Neural cell (in vitro differentiated cells): ENCODE results near the gene GPR142. TPM values are rescaled to one million over a fixed set of nuclear protein-coding genes. Genes with fewer than 3 reads are reported as not detected.

Source experiments
- H2AFZ ChIP-seq: fragments of 200-600, 300-800 bp; sonication (generic), shearing (Covaris generic); 2 replicates; pipeline ENCODE4 v1.6.0; 2014; ENCODE audit warnings: low read depth, mild to moderate bottlenecking, antibody characterized with exemption, low read length, moderate library complexity
- H3F3A ChIP-seq: fragments of 200-600 bp; shearing (Covaris generic); 2 replicates; pipeline ENCODE4 v1.6.1; 2016; ENCODE audit warnings: mild to moderate bottlenecking, moderate library complexity, mixed read lengths, antibody characterized with exemption, low read length; ENCODE audit not compliant: insufficient read depth, poor library complexity, severe bottlenecking
- H3K27ac ChIP-seq: fragments of 200-600, 300-800 bp; sonication (generic), shearing (Covaris generic); 2 replicates; pipeline ENCODE4 v1.5.1; 2014; ENCODE audit warnings: mild to moderate bottlenecking, low read length, moderate library complexity
- H3K27me3 ChIP-seq: fragments of 300-800, 200-600 bp; sonication (generic), shearing (Covaris generic); 2 replicates; pipeline ENCODE4 v1.6.0; 2014; ENCODE audit warnings: mild to moderate bottlenecking, low read depth, low read length, moderate library complexity; ENCODE audit not compliant: insufficient read depth
- H3K36me3 ChIP-seq: fragments of 300-800, 200-600 bp; sonication (generic), shearing (Covaris generic); 2 replicates; pipeline ENCODE4 v1.5.1; 2014; ENCODE audit warnings: mild to moderate bottlenecking, antibody characterized with exemption, low read length, moderate library complexity; ENCODE audit not compliant: insufficient read depth
- H3K4me2 ChIP-seq: fragments of 300-800, 200-600 bp; sonication (generic), shearing (Covaris generic); 2 replicates; pipeline ENCODE4 v1.6.0; 2014; ENCODE audit warnings: mild to moderate bottlenecking, low read length
- H3K4me3 ChIP-seq: fragments of 300-800, 200-600 bp; sonication (generic), shearing (Covaris generic); 2 replicates; pipeline ENCODE4 v1.5.1; 2014; ENCODE audit warnings: mild to moderate bottlenecking, low read length, moderate library complexity
- H3K79me2 ChIP-seq: fragments of 200-600 bp; shearing (Covaris generic); replicated peaks from 2 replicates; pipeline ENCODE4 v1.6.0; 2014; ENCODE audit warnings: mild to moderate bottlenecking, low read length, moderate library complexity; ENCODE audit not compliant: insufficient read depth
- H3K9ac ChIP-seq: fragments of 300-800, 200-600 bp; sonication (generic), shearing (Covaris generic); 2 replicates; pipeline ENCODE4 v1.6.1; 2016; ENCODE audit warnings: mild to moderate bottlenecking, low read length, mixed read lengths
- H3K9me2 ChIP-seq: fragments of 200-600 bp; shearing (Covaris generic); 2 replicates; pipeline ENCODE4 v1.6.1; 2016; ENCODE audit warnings: mild to moderate bottlenecking, low read length, mixed read lengths; ENCODE audit not compliant: insufficient read depth
- H3K9me3 ChIP-seq: fragments of 200-600, 300-800 bp; sonication (generic), shearing (Covaris generic); 2 replicates; pipeline ENCODE4 v1.6.1; 2016; ENCODE audit warnings: mild to moderate bottlenecking, mixed run types, low read length, moderate library complexity, mixed read lengths
- H4K20me1 ChIP-seq: fragments of 200-600 bp; shearing (Covaris generic); 2 replicates; pipeline ENCODE4 v1.6.1; 2016; ENCODE audit warnings: mild to moderate bottlenecking, mixed run types; ENCODE audit not compliant: insufficient read depth
- EP300 ChIP-seq: fragments of 450-650 bp; conservative IDR thresholded peaks from 2 replicates; pipeline ENCODE4 v1.6.1; 2014; ENCODE audit warnings: antibody characterized with exemption, mild to moderate bottlenecking, moderate library complexity; ENCODE audit not compliant: poor library complexity, severe bottlenecking
- EZH2 ChIP-seq: fragments of 200-600, 300-800 bp; shearing (Covaris generic), sonication (generic); IDR thresholded peaks from 2 replicates; pipeline ENCODE4 v1.6.1; 2014; ENCODE audit warnings: antibody characterized with exemption, low read length, borderline replicate concordance, mild to moderate bottlenecking; ENCODE audit not compliant: insufficient read depth, poor library complexity, severe bottlenecking
- MXI1 ChIP-seq: fragments of 450-650 bp; conservative IDR thresholded peaks from 2 replicates; pipeline ENCODE4 v1.6.1; 2014; ENCODE audit warnings: antibody characterized with exemption, mild to moderate bottlenecking; ENCODE audit not compliant: poor library complexity, severe bottlenecking
- POLR2AphosphoS5 ChIP-seq: IDR thresholded peaks from 2 replicates; pipeline ENCODE4 v1.6.1; 2012
- RAD21 ChIP-seq: fragments of 450-650 bp; conservative IDR thresholded peaks from 2 replicates; pipeline ENCODE4 v1.6.1; 2014; ENCODE audit warnings: antibody characterized with exemption, mild to moderate bottlenecking, moderate library complexity
- SMC3 ChIP-seq: fragments of 450-650 bp; conservative IDR thresholded peaks from 2 replicates; pipeline ENCODE4 v1.6.1; 2014; ENCODE audit warnings: antibody characterized with exemption, mild to moderate bottlenecking, moderate library complexity; ENCODE audit not compliant: poor library complexity
- TAF1 ChIP-seq: IDR thresholded peaks from 2 replicates; pipeline ENCODE4 v1.6.1; 2012; ENCODE audit warnings: low read depth
- polyA plus RNA-seq: library from polyadenylated mRNA; depleted of rRNA; stranded (reverse); fragments of >200 nt; gene quantifications from 2 replicates; pipeline ENCODE4 v1.2.3, GENCODE V29; 2014
- TF ChIP-seq, protein P1 (sequence below): fragments of 450-650 bp; IDR thresholded peaks from 2 replicates; pipeline ENCODE4 v1.5.1; 2014; ENCODE audit warnings: antibody characterized with exemption, mild to moderate bottlenecking, moderate library complexity; ENCODE audit not compliant: poor library complexity, severe bottlenecking
- TF ChIP-seq, protein P2 (sequence below): IDR thresholded peaks from 2 replicates; pipeline ENCODE4 v1.6.1; 2012; ENCODE audit warnings: borderline replicate concordance

GPR142 gene
- polyA plus RNA-seq, 1 donor from 2014 or later: not detected

DNA sequence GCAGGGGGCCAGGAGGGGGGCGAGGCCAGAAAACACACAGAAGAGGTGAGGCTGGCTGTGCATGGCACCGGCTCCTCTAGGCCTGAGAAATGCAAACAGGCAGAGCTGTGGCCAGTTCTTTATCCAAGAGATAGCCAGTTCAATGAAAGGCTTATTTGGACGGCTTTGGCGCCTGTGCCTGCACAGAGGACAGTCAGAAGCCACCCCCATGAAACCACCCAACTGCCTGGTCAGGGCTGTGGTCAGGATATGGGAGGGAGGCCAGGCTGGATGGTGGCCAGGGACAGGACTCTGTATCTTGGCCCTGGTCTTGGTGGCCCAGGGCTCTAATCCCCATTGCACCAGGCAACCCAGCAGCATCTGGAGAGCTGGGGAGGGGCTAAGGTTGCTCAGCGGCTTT is 40.1 kb downstream of the GPR142 start:
- no peaks in the 10 kb centered on the region for H3K27me3 ChIP-seq
- no peaks in the 10 kb centered on the region for H3K9me3 ChIP-seq
- H4K20me1 ChIP-seq: no peaks in the 10 kb centered on the region
- H3K79me2 ChIP-seq: no peaks in the 10 kb centered on the region
- H3K4me3 ChIP-seq: no peak overlapping the region
- no peak overlapping the region for H3K27ac ChIP-seq
- H3K9ac ChIP-seq: no peak overlapping the region
- no peak overlapping the region for H2AFZ ChIP-seq
- H3K9me2 ChIP-seq: no peaks in the 10 kb centered on the region
- no peak overlapping the region for H3K4me2 ChIP-seq
- no peaks in the 10 kb centered on the region for H3K36me3 ChIP-seq
- no peak for TF ChIP-seq SMC3
- TF ChIP-seq, protein P1, sequence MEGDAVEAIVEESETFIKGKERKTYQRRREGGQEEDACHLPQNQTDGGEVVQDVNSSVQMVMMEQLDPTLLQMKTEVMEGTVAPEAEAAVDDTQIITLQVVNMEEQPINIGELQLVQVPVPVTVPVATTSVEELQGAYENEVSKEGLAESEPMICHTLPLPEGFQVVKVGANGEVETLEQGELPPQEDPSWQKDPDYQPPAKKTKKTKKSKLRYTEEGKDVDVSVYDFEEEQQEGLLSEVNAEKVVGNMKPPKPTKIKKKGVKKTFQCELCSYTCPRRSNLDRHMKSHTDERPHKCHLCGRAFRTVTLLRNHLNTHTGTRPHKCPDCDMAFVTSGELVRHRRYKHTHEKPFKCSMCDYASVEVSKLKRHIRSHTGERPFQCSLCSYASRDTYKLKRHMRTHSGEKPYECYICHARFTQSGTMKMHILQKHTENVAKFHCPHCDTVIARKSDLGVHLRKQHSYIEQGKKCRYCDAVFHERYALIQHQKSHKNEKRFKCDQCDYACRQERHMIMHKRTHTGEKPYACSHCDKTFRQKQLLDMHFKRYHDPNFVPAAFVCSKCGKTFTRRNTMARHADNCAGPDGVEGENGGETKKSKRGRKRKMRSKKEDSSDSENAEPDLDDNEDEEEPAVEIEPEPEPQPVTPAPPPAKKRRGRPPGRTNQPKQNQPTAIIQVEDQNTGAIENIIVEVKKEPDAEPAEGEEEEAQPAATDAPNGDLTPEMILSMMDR: no peak
- no peak for TF ChIP-seq TAF1
- TF ChIP-seq, protein P2, sequence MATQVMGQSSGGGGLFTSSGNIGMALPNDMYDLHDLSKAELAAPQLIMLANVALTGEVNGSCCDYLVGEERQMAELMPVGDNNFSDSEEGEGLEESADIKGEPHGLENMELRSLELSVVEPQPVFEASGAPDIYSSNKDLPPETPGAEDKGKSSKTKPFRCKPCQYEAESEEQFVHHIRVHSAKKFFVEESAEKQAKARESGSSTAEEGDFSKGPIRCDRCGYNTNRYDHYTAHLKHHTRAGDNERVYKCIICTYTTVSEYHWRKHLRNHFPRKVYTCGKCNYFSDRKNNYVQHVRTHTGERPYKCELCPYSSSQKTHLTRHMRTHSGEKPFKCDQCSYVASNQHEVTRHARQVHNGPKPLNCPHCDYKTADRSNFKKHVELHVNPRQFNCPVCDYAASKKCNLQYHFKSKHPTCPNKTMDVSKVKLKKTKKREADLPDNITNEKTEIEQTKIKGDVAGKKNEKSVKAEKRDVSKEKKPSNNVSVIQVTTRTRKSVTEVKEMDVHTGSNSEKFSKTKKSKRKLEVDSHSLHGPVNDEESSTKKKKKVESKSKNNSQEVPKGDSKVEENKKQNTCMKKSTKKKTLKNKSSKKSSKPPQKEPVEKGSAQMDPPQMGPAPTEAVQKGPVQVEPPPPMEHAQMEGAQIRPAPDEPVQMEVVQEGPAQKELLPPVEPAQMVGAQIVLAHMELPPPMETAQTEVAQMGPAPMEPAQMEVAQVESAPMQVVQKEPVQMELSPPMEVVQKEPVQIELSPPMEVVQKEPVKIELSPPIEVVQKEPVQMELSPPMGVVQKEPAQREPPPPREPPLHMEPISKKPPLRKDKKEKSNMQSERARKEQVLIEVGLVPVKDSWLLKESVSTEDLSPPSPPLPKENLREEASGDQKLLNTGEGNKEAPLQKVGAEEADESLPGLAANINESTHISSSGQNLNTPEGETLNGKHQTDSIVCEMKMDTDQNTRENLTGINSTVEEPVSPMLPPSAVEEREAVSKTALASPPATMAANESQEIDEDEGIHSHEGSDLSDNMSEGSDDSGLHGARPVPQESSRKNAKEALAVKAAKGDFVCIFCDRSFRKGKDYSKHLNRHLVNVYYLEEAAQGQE: no peak
- no peak for TF ChIP-seq MXI1
- TF ChIP-seq RAD21: no peak
- no peak for TF ChIP-seq EZH2
- no peak for TF ChIP-seq EP300
- no peak for TF ChIP-seq POLR2AphosphoS5
- no peaks in the 10 kb centered on the region for H3F3A ChIP-seq

DNA sequence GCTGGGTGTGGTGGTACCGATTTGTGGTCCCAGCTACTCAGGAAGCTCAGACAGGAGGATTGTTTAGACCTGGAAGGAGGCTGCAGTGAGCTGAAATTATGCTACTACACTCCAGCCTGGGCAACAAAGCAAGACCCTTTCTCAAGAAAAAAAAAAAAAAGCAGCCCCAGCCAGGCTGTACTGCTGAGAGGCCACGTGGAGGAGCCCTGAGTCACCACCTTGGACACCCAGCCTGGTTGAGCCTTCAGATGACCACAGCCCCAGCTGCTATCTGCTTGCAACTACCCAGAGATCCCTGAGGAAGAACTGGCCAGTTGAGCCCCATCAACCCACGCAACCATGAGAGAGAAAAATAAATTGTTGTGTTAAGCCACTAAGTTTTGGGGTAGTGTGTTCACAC is 41.0 kb downstream of the GPR142 start:
- Histone ChIP-seq H3K4me3 (no peak overlapping the region), H3K27me3 (no peaks in the 10 kb centered on the region), H3F3A (no peaks in the 10 kb centered on the region), H3K9me2 (no peaks in the 10 kb centered on the region), H3K9me3 (no peaks in the 10 kb centered on the region), H3K9ac (no peak overlapping the region), H2AFZ (no peak overlapping the region), H3K79me2 (no peaks in the 10 kb centered on the region), H3K4me2 (no peak overlapping the region), H3K36me3 (no peaks in the 10 kb centered on the region), H3K27ac (no peak overlapping the region), H4K20me1 (no peaks in the 10 kb centered on the region)
- TF ChIP-seq TAF1: no peak
- TF ChIP-seq, protein P1: no peak
- no peak for TF ChIP-seq MXI1
- TF ChIP-seq POLR2AphosphoS5: no peak
- TF ChIP-seq SMC3: no peak
- TF ChIP-seq RAD21: no peak
- TF ChIP-seq EZH2: no peak
